HG03095 (cell line): ENCODE data around the gene PPEF2.
A peak's percentile ranks its signal among the peaks of the same experiment; 100 is the strongest.
"Not testable (repeated sequence)": the region's sequence is repeated elsewhere in the genome, so short reads cannot be mapped to it uniquely, and the experiment has no call there.

Experiments
- ATAC-seq: cut with Tn5 transposase; IDR thresholded peaks from one replicate; pipeline ENCODE4 v1.9.1; 2021; ENCODE audit warnings: moderate library complexity; ENCODE audit not compliant: unreplicated experiment

Gene PPEF2

GRCh38 chr4:75902352-75902751, at the start of gene PPEF2:
Gene PPEF2 (minus strand): TSS chr4:75902452. CDS start chr4:75896325, 6,127 bp downstream.
- ATAC-seq = no peak

GRCh38 chr4:75950213-75950815, 48.1 kb upstream of the PPEF2 start:
- no peak for ATAC-seq

GRCh38 chr4:75948822-75949444, 46.7 kb upstream of the PPEF2 start:
- peak; percentile 79 for ATAC-seq

GRCh38 chr4:75940692-75941253, 38.5 kb upstream of the PPEF2 start, which contains the start of gene NAAA:
Gene NAAA (minus strand): TSS chr4:75941013. CDS start chr4:75940949, 64 bp downstream.
- peak; percentile 76 for ATAC-seq

GRCh38 chr4:75939890-75940691, 37.8 kb upstream of the PPEF2 start:
- peak; percentile 61 for ATAC-seq

GRCh38 chr4:75935628-75936027, 33.4 kb upstream of the PPEF2 start:
- ATAC-seq = no peak

GRCh38 chr4:75930152-75930551, 27.9 kb upstream of the PPEF2 start:
- ATAC-seq = no peak

- ATAC-seq = not testable (repeated sequence)
These were observed 22.7 kb upstream of the PPEF2 start for GRCh38 chr4:75924916-75925315.

- ATAC-seq = no peak
These were observed 22.1 kb upstream of the PPEF2 start for GRCh38 chr4:75924309-75924827.

- no peak for ATAC-seq
These were observed 20.3 kb upstream of the PPEF2 start for GRCh38 chr4:75922588-75922987.

- ATAC-seq = no peak
These were observed 19.7 kb upstream of the PPEF2 start for GRCh38 chr4:75921910-75922309.

GRCh38 chr4:75920327-75920726, 18.1 kb upstream of the PPEF2 start:
- no peak for ATAC-seq

GRCh38 chr4:75919920-75920319, 17.7 kb upstream of the PPEF2 start:
- no peak for ATAC-seq

- no peak for ATAC-seq
These were observed 13.9 kb upstream of the PPEF2 start for GRCh38 chr4:75916091-75916661.

GRCh38 chr4:75912968-75913367, 10.7 kb upstream of the PPEF2 start:
- ATAC-seq = no peak

- ATAC-seq = not testable (repeated sequence)
These were observed 8.6 kb upstream of the PPEF2 start for GRCh38 chr4:75910831-75911230.

- ATAC-seq = no peak
These were observed 7.2 kb upstream of the PPEF2 start for GRCh38 chr4:75909405-75909804.

GRCh38 chr4:75908555-75908954, 6.3 kb upstream of the PPEF2 start:
- no peak for ATAC-seq

GRCh38 chr4:75907966-75908365, 5.7 kb upstream of the PPEF2 start:
- no peak for ATAC-seq

GRCh38 chr4:75904076-75904475, 1.8 kb upstream of the PPEF2 start:
- no peak for ATAC-seq

- ATAC-seq = no peak
These were observed 3.7 kb downstream of the PPEF2 start for GRCh38 chr4:75898536-75898935.
